GM21515 (cell line): ENCODE data around the gene FMO2.
A peak's percentile ranks its signal among the peaks of the same experiment; 100 is the strongest.

Source experiments
- ATAC-seq: cut with Tn5 transposase; IDR thresholded peaks from one replicate; pipeline ENCODE4 v1.9.1; 2021; ENCODE audit not compliant: unreplicated experiment

Gene FMO2

DNA sequence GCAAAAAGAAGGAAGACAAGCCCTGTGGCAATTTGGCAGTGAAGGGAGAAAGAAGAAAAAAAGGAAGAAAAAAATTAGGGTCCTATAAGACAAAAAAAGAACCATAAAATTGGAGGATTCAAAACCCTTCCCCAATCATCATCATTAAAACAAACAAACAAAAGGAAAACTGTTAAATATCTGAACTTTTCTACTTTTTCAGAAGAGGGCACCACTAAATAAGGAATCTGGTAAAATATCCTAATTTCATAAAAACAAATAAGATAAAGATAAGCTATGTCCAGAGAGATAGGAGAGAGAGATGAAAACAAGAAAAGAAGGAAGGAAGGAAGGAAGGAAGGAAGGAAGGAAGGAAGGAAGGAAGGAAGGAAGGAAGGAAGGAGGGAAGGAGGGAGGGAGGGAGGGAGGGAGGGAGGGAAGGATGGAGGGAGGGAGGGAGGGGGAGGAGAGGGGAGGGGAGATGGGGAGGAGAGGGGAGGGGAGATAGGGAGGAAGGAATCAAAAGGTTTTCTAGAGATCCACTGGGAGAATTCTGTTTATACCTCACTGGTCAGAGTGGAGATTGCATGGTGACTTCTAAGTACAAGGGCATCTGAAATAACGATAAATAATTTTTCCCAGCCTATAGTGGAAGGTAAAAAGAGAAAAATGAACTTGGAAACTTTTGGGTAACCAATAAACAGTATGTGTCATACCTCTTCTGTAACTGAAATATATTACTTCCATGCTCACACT lies 10.4 kb upstream of the FMO2 start:
- no peak for ATAC-seq

DNA sequence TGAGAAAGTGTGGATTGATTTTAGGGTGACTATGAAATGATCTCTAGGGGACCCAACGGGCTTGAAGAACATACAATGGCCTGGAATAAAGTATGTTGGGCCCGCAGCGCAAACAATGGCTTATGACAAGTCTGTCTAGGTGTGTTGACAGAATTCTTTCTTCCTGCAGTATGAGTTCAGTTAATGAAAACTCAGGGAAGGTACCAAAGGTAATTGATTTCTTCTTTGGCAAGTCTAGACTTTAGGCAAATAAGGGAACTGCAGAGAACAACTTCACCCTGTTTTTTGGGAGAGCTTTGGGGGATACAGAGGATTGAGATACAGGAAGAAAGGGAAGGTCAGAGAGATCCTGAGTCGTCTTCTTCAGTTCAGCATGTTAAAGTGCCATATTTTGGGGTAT lies 7.8 kb upstream of the FMO2 start:
- no peak for ATAC-seq

DNA sequence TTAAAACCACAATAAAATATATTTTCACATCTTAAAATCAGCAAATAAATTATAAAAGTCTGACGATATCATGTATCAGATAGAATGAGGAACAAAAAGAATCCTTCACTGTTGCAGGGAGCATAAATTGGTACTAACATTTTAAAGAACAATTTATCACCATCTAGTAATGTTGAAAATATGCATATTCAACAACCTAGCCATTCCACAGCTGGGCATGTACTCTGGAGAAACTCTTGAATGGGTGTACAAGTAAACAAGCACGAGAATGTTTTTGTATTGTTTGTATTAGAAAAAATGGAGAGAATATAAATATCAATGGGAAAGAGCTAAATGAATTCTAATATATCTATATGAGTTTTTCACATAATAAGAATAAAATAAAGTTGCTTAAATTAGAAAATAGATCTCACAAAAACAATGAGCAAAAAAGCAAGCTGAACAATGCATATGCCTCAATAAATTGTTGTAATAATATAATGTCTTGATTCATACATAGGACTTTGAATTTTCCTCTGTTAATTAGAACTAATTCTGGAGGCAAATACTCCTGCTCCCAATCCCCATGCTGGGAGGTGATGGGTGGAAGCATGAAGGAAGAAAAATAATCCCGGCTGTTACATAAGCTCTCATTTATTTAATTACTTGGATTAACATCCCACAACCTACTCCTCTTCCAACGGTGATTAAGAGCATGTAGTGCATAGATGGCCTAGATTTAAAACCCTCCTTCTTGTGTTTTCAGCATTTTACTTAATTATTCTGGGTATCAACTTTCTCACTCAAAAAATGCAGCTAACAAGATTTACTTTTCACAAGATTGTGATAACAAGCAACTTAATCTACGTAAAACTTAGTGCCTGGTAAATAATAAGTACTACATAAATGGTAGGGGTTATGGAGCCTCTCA lies 5.5 kb upstream of the FMO2 start:
- no peak for ATAC-seq

DNA sequence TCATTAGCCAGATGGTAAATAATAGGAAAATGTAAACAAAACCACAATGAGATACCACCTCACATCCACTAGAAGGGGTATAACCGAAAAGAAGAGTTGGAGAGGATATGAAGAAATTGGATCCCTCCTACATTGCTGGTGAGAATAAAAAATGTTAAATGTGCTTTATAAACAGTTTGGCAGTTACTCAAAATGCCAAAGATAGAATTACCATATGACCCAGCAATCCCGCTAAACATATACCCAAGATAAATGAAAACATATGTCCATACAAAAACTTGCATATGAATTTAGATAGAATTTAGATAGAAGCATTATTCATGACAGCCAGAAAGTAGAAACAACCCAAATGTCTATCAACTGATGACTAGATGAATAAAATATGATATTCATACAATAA lies 4.4 kb upstream of the FMO2 start:
- ATAC-seq: no peak

DNA sequence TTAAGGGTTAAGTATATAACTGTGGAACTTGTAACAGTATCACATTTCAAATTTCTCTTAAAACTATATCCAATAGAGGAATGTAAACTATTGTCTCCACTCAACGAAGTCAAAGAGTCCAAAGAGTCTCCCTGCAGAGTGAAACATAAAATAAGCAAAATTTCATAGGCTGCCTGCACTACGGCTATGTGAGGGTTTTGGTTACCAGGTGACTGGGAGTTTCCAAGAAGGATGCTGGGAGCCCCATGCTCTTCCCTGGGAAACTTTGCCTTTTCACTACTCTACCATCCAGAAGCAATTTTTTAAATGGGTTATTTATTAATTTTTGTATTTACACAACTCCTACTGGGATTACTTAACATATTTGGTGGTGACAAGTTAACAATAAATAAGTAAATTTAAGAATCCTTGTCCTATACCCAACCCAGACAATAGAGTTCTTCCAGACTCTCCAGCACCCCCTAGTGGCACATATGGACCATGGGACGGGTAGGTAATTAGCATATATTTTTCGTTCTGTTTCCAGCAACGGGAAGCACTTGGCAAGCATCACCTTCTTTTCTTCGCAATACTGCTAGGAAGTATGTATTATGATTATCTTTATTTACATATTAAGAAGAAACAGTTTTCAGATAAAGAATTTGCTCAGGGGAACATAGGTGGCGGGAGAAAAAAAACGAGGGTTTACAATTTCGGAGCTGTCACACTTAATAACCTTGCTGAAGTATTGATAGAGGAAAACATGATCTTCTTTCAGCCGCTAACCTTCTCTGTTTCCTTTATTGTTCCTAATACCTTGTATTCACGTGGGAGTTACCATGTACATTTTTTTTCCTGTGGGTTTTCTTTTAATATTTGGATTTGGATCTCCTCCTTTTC lies 3.5 kb downstream of the FMO2 start:
- ATAC-seq: peak; percentile 91

DNA sequence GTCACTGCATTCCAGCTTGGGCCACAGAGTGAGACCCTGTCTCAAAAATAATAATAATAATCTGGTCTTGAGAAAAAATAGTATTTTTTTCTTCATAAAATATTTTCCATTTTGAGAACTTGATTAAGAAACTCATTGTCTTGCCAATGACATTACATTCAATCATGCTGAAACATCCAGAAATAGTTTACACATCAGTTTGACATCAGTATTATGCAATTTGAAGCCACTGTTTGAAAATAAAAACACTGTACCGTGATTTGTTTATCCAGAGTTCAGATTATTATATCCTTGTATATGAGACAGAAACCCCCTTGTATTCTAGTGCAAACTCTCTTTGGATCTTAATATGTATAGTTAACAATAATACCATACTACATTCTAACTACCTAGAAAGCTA lies 6.9 kb downstream of the FMO2 start:
- ATAC-seq: no peak

DNA sequence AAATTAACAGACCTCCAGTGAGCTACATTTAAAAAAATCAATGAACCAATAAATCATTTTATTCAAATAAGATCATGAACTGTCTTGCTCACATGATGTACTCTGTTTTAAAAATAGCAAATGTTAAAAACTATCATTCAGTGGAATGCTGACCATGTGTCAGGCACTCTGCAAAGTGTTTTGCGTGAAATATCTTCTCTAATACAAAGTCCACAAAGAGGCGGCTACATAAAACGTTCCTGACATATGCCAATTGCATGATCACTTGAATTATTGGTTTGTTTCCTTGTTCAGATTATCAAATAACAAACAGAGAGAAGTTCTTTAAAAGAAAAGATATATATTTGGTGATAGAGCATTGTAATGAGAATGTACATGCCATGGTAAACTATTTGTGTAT lies 10.7 kb downstream of the FMO2 start:
- ATAC-seq: no peak

DNA sequence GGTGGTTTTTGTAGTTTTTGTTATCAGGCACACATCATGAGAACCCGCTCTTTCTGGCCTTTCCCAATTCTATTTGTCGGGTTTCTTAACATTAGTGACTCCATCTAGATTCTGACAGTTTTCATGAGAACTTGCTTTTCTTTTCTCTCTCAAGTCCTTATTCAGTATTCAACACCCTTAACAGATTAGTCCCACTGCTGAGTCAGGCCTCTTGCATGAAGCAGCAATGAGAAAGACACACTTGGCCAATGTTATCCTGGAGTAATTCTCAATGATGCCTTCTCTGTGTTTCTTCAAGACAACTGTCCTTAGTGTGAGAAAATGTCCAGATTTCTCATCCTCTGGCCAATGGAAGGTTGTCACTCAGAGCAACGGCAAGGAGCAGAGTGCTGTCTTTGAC lies 11.3 kb downstream of the FMO2 start:
- no peak for ATAC-seq

DNA sequence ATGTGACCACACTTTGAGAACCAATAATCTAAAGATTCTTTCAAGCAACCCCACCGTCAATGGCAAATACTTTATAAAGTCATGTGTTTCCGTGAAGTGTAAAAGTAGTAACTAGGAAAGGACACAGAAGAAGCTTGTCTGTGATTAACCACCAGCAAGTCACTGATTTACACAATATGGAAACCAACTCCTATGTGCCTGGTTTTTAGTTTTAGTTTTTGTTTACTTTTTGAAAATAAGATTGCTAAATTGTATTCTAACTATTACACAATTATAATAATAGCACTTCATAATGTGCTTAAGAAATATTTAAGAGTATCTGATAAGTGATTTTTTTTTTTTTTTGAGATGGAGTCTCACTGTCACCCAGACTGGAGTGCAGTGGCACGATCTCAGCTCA lies 13.0 kb downstream of the FMO2 start:
- ATAC-seq: no peak

DNA sequence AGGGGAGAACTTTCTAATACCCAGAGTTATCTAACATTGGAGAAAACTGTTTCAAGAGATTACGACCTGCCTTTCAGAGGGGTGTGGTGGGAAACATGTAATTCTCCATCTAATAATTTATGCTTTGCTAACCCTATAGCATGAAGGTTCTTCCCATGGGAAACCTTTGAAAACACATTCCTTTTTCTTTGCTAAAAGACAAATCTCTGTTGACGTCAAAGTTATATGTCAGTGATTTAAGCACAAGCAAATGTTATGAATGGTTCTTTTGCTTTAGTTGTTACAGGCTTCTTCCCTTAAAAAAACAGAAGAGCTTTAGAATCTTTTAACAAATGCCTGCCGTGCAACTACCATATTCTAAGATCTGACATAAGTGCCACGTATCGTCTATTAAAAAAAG lies 19.2 kb downstream of the FMO2 start:
- no peak for ATAC-seq

DNA sequence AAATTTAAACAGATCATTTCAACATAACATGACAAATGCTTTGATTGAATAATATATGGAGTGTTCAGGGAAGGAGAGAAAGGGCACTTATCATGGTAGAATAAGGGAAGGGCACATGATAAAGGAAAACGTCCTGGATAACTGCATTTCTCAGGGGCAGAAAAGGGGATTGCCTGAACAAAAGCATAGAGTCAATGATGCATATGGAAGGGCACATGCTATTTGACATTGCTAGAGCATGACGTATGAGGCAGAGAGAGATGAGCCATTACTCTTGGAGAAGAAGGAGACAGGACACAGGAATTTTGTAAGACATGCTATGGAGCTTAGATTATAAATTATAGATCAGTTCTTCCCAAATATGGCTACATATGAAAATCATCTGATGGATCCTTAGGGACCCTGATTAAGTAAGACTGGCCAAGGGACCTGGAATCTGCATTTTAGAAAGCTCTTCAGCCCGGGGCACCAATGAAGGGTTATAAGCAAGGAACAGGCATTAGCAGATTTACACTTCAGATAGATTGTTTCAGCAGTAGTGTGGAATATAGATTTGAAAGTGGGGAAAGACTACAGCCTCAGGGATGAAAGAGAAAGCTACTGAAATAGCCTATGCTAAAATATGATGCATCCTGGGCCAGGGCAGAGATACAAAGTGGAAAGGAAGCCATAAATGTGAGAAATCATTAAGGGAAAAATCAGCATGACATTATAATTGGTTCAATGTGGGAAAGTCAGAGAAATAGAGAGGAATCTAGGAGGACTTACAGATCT lies 21.3 kb downstream of the FMO2 start:
- ATAC-seq: no peak

DNA sequence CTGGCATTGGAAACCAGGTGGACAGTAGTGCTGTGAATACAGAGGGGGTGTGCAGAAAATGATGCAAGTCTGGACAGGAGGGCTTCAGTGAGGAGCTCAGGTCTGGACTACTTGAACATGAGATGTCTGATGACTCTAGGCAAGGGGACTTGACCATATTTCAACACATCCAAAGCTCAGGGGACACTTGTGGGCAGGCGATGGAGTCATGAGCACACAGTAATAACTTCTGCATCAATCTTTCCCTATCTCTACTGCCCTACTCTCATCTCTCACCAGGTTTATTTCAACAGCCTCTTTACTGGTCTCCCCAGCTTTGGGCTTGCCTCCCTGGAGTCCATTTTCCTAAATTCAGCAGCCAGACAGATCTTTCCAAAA lies 21.9 kb downstream of the FMO2 start:
- ATAC-seq: no peak

DNA sequence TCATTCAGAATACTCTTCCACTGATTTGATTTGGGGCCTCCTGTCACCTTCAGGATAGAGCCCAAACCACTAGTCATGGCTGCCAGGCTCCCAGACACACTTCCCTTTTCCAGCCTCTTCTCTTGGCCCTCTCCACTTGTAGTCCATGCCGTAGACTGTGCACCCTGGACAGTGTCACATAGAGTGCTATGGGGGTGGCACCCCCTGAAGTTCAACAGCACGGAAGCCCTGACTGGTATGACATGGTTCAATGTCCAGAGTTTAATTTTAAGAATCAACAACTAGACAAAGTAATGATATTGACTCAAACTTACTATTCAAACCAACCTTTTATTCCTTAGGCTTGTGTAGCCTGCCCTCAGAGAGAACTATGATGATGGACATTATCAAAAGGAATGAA lies 22.3 kb downstream of the FMO2 start:
- ATAC-seq: no peak

DNA sequence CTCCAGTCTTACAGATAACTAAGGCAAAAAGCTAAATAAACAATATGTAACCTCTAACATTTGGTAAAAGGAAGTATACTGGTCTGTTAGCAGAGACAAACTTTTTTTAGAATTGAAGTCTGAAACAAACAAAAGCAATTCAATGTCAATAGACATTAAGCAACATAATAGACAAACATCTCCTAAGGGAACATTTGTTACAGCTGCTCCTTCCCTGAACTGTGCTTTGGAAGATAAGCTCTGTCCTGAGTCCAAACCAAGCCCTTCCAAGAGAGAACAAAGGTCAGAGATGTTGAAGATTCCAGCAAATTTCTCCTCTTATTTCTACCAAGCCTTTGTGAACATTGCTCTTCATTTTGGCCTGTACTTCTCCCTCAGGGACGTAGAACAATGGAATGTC lies 25.3 kb downstream of the FMO2 start:
- ATAC-seq: no peak

DNA sequence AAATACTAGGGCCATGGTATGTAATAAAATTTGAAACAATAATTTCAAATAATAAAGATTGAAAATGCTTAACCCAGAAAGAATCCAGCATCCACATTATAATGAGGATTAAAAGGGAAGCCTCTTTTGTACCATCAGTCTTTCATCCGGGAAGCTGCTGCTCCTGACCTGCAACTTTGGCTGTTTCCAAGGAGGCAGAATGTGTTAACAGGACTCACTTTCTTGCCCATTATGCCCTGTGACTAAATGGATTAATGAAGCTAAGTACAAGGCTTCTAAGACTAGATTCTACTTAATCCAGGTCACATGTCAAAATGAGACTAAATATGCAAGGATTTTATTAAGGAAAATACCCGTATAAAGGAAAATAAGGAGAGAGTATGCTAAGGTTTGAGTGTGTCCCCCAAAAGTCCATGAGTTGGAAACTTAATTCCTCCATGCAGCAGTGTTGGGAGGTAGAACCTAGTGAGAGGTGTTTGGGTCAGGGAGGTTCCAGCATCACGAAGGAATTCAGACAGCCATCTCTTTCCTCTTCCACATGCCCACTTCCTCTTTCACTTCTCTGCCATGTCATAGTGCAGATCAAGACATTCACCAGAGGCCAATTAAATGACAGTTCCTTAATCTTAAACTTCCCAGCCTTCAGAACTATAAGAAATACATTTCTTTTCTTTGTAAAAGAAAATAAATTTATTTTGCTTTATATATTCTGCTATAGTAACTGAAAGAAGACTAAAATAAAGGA lies 27.7 kb downstream of the FMO2 start:
- ATAC-seq: no peak

DNA sequence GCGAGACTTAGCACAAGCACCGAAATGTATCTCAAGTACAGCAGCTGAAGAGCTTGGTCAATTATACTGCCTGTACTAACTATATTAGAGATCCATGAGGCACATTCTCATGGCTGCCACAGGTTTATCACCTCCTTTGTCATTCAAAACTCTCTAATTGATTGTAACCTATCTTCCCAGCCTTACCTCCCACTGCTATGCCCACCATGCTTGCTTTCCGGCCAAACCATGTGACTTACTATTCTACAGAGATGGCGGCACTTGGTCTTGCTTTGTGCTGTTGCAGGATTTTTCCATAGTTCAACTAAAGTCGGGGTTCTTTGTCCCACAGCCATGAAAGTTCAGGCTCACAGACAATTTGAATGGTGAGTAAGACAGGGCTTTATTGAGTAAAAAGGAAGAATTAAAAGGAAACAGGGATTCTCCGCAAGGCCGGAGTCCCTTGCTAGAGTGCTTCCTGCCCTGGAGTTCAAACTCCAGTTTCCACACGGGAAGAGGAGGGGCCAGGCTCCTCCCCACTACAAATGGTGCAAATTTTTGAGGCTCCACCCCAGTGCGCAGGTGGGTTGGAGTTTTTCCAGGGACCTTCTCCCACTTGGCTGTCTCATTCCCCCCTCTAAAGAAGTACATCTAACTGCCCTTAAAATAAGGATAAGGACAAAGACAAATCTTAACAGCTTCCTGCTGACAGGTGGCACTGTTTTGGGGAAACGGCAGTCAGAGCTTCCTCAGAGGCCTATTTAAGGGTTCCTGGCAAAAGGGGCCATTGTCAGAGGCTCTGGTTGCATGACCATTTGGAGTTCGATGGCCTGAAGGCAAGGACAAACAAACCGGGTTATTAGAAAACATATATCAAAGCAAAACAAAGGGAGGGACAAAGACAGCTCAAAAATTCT lies 28.7 kb downstream of the FMO2 start:
- ATAC-seq: no peak

DNA sequence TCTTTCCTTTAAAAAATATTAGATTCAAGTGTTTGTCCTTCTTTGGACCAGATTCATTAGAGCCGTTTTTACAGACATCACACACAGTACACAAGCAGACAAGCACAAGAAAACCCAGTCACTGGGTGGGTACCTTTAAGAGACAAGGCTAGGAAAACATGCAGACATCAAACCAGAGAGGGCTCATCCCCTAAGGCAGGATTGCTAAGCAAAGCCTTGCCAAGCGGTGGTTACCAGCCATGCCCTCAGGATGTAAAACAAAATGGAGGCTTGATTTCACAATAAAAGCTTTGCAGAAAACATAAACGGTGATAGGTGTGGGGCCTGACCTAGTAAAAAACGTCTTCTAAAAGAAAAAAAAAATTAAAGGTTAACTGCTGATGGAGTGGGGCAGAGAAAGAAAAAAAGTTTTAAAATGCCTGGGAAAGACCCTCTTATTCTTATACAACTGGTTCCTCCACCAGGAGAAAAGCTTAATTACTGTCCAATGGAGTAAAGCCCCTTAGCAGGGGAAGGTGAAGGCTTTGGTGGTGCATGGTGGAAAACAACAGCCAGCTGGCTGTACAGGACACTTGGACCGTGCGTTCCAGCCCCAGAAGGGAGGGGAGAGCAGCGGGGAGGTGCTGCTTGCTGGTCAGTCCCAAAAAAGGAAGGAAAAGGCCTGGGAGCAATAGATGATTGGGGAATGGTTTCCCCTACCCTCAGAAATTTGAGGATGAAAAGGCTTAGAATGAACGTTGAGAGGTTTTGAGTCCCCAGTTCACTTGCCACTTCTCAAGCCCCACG lies 32.8 kb downstream of the FMO2 start:
- ATAC-seq: no peak

DNA sequence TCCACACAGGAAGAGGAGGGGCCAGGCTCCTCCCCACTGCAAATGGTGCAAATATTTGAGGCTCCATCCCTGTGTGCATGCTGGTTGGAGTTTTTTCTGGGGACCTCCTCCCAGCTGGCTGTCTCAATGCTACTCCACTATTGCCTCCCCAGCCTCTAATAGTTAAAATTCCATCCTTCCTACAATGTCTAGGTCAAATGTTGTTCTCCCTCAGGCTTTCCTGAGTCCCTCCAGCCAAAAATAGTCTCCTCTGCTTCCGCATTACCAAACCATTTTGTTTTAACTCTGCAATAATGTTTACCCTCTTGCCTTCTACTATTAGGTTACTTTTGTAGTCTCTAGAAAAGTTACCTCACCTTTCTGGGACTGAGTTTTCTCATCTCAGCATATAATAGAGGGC lies 33.6 kb downstream of the FMO2 start:
- ATAC-seq: no peak
